ENCODE measurements around the gene PTPA. TPM values are rescaled to one million over a fixed set of nuclear protein-coding genes. Genes with fewer than 3 reads are reported as not detected.
A peak's percentile ranks its signal among the peaks of the same experiment; 100 is the strongest.

The PTPA gene
- total and polyA plus RNA-seq, 10 of the 15 experiments (the other 5 are each of a cell fraction or from before 2014, with no cell fraction given): 1.6 to 111 (median 55.1) TPM

GRCh38 chr9:129102095-129102525 is 9.1 kb upstream of the PTPA start:
- intact Hi-C loops (cut with micrococcal nuclease; ENCODE audit: unreplicated experiment) (no loop called here), in situ Hi-C loops (cut with MboI) (no loop called here)
- Histone ChIP-seq H3K9me3 (replicated peaks; ENCODE audit: control insufficient read depth, insufficient read depth, low read length) (no peaks in the 10 kb centered on the region), H3K79me2 (ENCODE audit: control insufficient read depth, insufficient read depth, low read length) (no peaks in the 10 kb centered on the region), H3K4me1 (ENCODE audit: control insufficient read depth, insufficient read depth, low read length) (no peaks in the 10 kb centered on the region), H3K4me2 (ENCODE audit: control insufficient read depth, insufficient read depth) (no peak overlapping the region), H3K27me3 (replicated peaks in 1 of 2; ENCODE audit: control insufficient read depth in 2 of 2, insufficient read depth in 2 of 2, low read length in 1 of 2) (no peaks in the 10 kb centered on the region), H3K36me3 (ENCODE audit: control insufficient read depth in 2 of 2, insufficient read depth in 2 of 2, low read length in 1 of 2) (no peaks in the 10 kb centered on the region), H3K4me3 (no peak overlapping the region), H3K27ac (ENCODE audit: control insufficient read depth, insufficient read depth) (no peak overlapping the region), H2AFZ (ENCODE audit: control insufficient read depth, low read depth, low read length) (no peak overlapping the region), H4K20me1 (ENCODE audit: control insufficient read depth, insufficient read depth) (no peaks in the 10 kb centered on the region), H3K9ac (ENCODE audit: control insufficient read depth, insufficient read depth, low read length) (no peak overlapping the region)
- ATAC-seq (no peak), FAIRE-seq (no peak), DNase-seq (ENCODE audit: low read depth, low spot score) (no peak)
- RAD21 ChIA-PET (ENCODE audit: unreplicated experiment): no interaction called here
- CTCF ChIA-PET: interaction anchor here (2.0 kb wide), 2 partner anchors 23 to 37 kb away, joined by 6 read pairs; no protein-coding TSS in a partner anchor
- WGBS (ENCODE audit: insufficient coverage, insufficient replicate concordance, low lambda C conversion rate, missing lambda C conversion rate): 14% methylated on average over 13 of the region's 13 CpGs
- POLR2A ChIA-PET: no interaction called here
- peak in 1 of 2 experiments; percentile 65; a peak in 2 of 4 replicates for TF ChIP-seq BHLHE40 (IDR thresholded peaks at IDR 0.05; ENCODE audit: borderline replicate concordance in 1 of 2, low read depth in 2 of 2, low read length in 1 of 2)
- TF ChIP-seq NR2C1 (IDR thresholded peaks at IDR 0.05): no peak
- SMC1A ChIA-PET (ENCODE audit: uncharacterized antibody, unreplicated experiment): no interaction called here
- BruUV-seq (replicated peaks): no TSS peak

- H3K79me2 ChIP-seq (ENCODE audit: control insufficient read depth, insufficient read depth, low read length): no peaks in the 10 kb centered on the region
- DNase-seq (ENCODE audit: low read depth, low spot score) (no peak), FAIRE-seq (peak; percentile 7), ATAC-seq (peak; percentile 95)
- H3K9ac ChIP-seq (ENCODE audit: control insufficient read depth, insufficient read depth, low read length): no peak overlapping the region
- in situ Hi-C loops (cut with MboI): no loop called here
- BruUV-seq (replicated peaks): no TSS peak
- 43% methylated on average over 14 of the region's 14 CpGs for WGBS (ENCODE audit: insufficient coverage, insufficient replicate concordance, low lambda C conversion rate, missing lambda C conversion rate)
- H3K4me2 ChIP-seq (ENCODE audit: control insufficient read depth, insufficient read depth): no peak overlapping the region
- no peaks in the 10 kb centered on the region for H4K20me1 ChIP-seq (ENCODE audit: control insufficient read depth, insufficient read depth)
- no peak overlapping the region for H3K27ac ChIP-seq (ENCODE audit: control insufficient read depth, insufficient read depth)
- no peaks in the 10 kb centered on the region for H3K9me3 ChIP-seq (replicated peaks; ENCODE audit: control insufficient read depth, insufficient read depth, low read length)
- H3K36me3 ChIP-seq (ENCODE audit: control insufficient read depth in 2 of 2, insufficient read depth in 2 of 2, low read length in 1 of 2): no peaks in the 10 kb centered on the region
- ChIA-PET CTCF (interaction anchor here (0.6 to 2.0 kb wide), 7 partner anchors 8 to 1472 kb away, joined by 3 to 6 read pairs (median 5); partner anchors contain the start of gene DOLPP1), POLR2A (interaction anchor here (0.6 to 1.7 kb wide), 2 partner anchors 10 to 1474 kb away, joined by 3 to 4 read pairs; no protein-coding TSS in a partner anchor), RAD21 (ENCODE audit: unreplicated experiment) (no interaction called here), SMC1A (ENCODE audit: uncharacterized antibody, unreplicated experiment) (no interaction called here)
- H3K4me1 ChIP-seq (ENCODE audit: control insufficient read depth, insufficient read depth, low read length): no peaks in the 10 kb centered on the region
- H3K27me3 ChIP-seq (replicated peaks in 1 of 2; ENCODE audit: control insufficient read depth in 2 of 2, insufficient read depth in 2 of 2, low read length in 1 of 2): no peaks in the 10 kb centered on the region
- intact Hi-C loops (cut with micrococcal nuclease; ENCODE audit: unreplicated experiment): no loop called here
- H2AFZ ChIP-seq (ENCODE audit: control insufficient read depth, low read depth, low read length): no peak overlapping the region
- no peak overlapping the region for H3K4me3 ChIP-seq
- TF ChIP-seq PKNOX1 (IDR thresholded peaks at IDR 0.05) (peak; percentile 44; the same call in 1 of the 2 replicates), RAD21 (IDR thresholded peaks at IDR 0.05; ENCODE audit: insufficient read depth, low read depth, low read length) (0 out of 2 replicates have a peak, but pooled peaks have one; percentile 3), RFX5 (IDR thresholded peaks at IDR 0.05; ENCODE audit: low read depth, low read length) (no peak), BCL11A (IDR thresholded peaks at IDR 0.05; ENCODE audit: low read depth, low read length) (no peak)
- TF ChIP-seq, protein P1, sequence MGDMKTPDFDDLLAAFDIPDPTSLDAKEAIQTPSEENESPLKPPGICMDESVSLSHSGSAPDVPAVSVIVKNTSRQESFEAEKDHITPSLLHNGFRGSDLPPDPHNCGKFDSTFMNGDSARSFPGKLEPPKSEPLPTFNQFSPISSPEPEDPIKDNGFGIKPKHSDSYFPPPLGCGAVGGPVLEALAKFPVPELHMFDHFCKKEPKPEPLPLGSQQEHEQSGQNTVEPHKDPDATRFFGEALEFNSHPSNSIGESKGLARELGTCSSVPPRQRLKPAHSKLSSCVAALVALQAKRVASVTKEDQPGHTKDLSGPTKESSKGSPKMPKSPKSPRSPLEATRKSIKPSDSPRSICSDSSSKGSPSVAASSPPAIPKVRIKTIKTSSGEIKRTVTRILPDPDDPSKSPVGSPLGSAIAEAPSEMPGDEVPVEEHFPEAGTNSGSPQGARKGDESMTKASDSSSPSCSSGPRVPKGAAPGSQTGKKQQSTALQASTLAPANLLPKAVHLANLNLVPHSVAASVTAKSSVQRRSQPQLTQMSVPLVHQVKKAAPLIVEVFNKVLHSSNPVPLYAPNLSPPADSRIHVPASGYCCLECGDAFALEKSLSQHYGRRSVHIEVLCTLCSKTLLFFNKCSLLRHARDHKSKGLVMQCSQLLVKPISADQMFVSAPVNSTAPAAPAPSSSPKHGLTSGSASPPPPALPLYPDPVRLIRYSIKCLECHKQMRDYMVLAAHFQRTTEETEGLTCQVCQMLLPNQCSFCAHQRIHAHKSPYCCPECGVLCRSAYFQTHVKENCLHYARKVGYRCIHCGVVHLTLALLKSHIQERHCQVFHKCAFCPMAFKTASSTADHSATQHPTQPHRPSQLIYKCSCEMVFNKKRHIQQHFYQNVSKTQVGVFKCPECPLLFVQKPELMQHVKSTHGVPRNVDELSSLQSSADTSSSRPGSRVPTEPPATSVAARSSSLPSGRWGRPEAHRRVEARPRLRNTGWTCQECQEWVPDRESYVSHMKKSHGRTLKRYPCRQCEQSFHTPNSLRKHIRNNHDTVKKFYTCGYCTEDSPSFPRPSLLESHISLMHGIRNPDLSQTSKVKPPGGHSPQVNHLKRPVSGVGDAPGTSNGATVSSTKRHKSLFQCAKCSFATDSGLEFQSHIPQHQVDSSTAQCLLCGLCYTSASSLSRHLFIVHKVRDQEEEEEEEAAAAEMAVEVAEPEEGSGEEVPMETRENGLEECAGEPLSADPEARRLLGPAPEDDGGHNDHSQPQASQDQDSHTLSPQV (IDR thresholded peaks at IDR 0.05): no peak
Measured at GRCh38 chr9:129102791-129103594, 8.2 kb upstream of the PTPA start.
